A204.1 (cell line): ENCODE data around the gene PLEKHJ1.
"Not testable (repeated sequence)": the region's sequence is repeated elsewhere in the genome, so short reads cannot be mapped to it uniquely, and the experiment has no call there.

Experiments
- FAIRE-seq: peaks from 2 replicates; lab custom pipeline; 2012; peaks lifted over from hg19 to GRCh38; lab: Jason Lieb, UNC

The PLEKHJ1 gene

DNA sequence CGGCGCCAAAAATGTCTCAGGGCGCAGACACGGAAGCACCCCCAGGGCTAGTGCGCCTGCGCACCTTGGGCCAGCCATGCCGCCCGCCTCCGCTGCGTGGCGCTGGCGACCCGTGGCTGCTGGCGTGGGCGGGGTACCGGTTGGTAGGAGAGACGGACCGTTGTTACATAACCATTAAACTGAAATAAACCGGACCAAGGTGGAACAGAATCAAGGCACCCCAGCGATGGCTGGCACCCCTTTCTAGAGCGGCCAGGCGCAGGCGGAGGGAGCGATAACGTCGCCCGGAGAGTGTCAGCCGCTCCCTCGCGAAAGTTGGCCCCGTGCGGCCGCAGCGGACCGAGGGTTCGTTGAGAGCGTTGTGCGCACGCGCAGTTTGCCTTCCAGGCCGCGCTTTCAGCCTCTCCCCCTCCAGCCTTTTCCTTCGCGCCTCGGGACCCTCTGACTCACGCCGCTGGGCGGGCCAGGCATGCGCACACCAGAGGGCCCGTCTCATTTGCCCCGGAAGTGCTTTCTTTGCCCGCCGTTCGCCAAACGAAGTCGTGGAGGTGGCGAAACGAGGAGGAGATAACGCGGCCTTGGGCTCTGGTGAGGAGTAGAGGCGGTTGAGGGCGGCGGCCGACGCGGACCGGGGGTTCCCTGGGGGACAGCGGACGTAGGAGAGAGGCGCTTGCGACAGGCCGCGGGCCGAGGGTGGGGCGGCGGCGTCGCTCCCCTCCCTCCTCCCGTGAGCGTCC lies at the start of gene PLEKHJ1, which contains the start of gene SF3A2:
TSS of gene PLEKHJ1 (minus strand) at position 16 of the 737 bp plus-strand sequence. CDS start 81 bp downstream, outside the sequence.
TSS of gene SF3A2 (plus strand) at position 511 of the 737 bp plus-strand sequence. CDS start 6,595 bp downstream, outside the sequence.
- FAIRE-seq: peak; percentile 89

DNA sequence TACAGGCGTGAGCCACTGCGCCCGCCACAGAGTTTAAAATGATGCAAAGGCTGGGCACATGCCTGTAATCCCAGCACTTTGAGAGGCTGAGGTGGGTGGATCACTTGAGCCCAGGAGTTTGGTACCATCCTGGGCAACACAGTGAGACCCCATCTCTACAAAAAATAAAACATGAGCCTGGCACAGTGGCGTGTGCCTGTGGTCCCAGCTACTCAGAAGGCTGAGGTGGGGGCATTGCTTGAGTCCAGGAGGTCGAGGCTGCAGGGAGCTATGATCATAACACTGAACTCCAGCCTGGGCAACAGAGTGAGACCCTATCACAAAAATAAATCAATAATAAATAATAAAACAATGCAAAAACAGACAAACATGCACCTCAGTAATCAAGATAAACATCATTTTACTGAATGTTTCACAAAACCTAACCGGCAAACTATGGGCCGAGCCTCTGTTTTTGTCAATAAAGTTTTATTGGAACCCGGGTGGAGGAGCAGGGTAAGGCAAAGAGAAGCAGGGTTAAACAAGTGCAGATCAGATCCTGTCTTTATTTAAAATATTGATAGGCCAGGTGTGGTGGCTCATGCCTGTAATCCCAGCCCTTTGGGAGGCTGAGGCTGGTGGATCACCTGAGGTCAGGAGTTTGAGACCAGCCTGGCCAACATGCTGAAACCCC lies 47.8 kb upstream of the PLEKHJ1 start:
- no peak for FAIRE-seq

DNA sequence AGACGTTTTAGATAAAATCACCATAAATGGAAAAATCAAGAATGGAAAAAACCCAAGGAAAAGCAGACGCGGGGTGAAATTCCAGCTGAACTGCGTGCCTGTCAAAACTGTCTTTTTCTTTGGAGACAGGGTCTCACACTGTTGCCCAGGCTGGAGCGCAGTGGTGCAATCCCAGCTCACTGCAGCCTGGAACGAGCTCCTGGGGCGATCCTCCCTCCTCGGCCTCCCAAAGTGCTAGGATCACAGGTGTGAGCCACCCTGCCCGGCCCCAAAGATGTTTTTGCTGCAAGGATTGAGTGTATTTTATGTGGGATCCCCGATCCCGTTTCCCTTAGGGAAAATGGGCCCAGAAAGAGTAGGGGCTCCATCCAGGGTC lies 46.7 kb upstream of the PLEKHJ1 start:
- FAIRE-seq: no peak

DNA sequence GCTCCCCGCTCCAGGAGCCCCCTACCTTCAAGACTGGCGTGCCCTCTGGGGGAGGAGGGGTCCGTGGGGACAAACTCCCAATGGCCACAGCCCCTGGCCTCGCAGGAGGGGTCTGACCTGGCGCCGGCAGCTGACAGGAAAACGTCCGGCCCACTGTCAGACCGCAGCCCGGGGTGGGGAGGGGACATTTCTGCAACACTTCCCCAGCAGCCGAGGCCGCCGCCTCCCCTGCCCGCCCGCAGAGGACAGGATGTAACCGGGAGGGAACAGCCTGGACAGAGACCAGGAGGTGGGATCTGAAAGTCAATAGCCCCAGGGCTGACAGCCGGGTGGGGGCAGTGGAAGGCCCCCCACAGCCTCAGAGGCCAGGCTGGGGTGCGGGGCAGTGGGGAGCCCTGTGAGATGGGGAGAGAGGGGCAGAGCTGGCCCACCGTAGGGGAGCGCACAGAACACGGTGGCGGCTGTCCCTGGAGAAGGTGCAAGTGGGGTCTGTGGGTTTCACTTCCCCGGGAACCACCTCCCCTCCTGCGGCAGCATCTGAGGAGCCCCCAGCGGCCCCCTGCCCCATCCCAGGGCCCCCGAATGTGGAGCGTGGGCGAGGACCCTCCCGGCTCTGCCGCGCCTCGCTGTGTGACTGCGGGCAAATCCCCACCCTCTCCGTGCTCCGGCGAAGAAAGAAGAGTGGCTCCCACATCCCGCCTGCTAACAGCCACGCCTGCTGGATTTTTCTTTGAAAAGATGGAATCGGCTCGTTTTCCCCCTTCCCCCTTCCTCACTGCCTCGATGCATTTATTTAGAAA lies 46.1 kb upstream of the PLEKHJ1 start, which contains the start of gene PEAK3:
TSS of gene PEAK3 (minus strand) at position 114 of the 800 bp plus-strand sequence. CDS start 1,244 bp downstream, outside the sequence.
- FAIRE-seq: no peak

GRCh38 chr19:2281265-2282061 lies 45.3 kb upstream of the PLEKHJ1 start:
- not testable (repeated sequence) for FAIRE-seq

- no peak for FAIRE-seq
These were observed 44.6 kb upstream of the PLEKHJ1 start for GRCh38 chr19:2280633-2281264.

DNA sequence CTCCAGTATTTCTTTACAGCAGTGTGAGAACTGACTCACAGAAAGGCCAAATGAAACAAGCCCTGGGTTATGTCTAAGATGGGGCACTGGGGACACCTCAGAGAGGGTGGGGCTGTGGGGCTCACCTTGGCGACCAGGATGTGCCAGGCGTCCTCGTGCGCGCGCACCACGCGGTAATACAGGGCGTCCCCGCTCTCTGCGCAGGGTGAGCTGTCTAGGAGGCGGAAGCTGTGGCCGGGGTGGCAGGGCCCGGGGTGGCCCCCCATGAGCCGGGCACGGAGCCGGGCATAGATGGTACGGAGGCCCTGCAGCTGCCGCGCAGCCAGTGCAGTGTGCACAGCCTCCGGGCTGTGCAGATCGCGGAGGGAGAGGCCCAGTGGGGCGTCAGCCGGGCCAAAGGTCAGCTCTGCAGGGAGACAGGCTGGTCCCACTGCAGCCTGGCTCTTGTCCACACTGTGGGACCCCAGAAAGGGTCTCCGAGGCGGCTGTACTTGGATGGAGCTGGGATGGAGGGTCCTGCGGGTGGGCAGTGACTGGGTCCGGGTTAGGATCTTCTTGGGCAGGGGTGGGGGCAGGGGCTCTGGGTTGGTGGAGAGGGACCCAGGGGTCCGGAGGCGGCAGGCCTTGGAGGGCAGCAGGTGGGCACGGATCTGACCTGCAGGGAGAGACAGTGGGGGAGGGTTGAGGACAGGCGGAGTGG lies 42.5 kb upstream of the PLEKHJ1 start:
- FAIRE-seq: no peak

GRCh38 chr19:2277138-2277537 lies 41.0 kb upstream of the PLEKHJ1 start:
- no peak for FAIRE-seq

DNA sequence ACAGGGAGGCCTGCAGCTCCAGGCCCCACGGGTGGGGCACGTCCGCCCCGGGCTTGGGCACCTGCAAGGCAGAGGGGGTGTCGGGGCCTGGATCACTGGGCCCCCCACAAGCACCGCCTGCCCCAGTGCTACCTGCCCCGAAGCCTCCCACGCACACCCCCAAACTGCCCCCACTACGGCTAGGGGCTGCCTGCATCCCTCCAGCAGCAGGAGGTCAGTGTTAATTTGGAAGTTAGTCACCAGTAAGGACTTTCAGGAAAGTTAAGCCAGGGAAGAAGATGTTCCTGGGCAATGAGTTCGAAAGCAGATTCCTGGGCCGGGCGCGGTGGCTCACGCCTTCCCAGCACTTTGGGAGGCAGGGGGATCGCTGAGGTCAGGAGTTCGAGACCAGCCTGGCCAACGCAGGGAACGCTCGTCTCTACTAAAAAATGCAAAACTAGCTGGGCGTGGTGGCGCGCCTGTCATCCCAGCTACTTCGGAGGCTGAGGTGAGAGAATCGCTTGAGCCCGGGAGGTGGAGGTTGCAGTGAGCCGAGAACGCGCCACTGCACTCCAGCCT lies 40.4 kb upstream of the PLEKHJ1 start:
- FAIRE-seq: no peak

DNA sequence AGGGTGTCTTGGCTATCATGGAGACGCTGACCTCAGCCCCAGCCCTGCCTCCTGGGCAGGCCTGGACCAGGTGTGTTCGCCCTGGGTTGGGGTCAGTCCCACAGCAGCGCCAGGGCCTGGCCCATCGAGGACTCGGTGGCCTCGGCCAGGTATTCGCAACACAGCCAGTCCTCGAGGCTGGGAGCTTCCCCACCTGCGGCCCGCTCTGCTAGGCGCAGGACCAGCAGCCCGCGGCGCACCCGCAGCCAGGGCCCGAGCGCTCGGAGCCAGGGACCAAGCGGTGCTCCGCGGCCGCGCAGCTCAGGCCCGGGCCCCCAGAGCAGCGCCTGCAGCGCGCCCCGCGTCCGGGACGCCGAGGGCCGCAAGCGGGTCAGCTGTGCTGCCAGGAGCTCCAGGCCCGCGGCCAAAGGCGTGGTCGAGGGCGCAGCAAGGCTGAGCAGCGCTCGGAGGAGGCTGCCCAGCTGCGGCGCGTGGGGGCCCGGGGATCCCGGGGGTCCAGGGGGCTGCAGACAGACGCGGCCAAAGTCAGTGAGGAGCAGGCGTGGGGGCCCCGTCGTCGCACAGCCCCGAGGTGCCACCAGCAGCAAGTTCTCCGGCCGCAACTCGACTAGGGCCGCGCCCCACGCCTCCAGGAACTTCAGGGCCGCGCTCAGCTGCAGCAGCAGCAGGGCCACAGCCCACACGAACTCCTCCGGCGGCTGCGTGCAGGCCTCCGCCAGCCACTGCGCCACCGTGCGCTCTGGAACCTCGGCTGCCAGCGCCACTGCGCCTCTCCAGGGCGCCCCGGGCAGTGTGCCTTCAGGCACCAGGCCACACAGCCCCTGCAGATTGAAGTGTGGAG lies 39.7 kb upstream of the PLEKHJ1 start:
- no peak for FAIRE-seq

- no peak for FAIRE-seq
These were observed 38.9 kb upstream of the PLEKHJ1 start for GRCh38 chr19:2274931-2275535.

DNA sequence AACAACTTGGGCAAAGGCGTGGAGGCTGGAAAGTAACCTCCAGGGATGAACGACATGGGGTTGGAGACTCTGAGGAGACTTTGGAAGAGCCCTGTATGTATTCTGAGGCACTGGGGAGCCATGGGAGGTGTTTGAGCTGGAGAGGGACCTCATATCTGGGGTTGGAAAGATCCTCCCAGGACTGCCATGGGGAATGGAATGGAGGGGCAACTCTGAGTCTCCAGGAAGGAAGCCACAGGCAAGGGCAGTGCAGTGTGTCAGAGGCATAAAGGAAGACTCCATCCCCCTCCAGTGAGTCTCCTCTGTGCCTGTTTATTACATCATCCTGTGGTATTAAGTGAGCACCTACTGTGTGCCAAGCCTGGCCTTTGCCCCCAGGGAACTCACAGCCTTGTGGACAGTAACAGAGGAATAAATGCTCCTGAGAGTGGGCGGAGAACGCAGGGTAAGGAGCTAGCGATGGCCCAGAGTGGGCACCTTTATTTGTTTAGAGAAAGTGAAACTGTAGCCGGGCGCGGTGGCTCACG lies 38.1 kb upstream of the PLEKHJ1 start:
- no peak for FAIRE-seq

GRCh38 chr19:2273356-2274184 lies 37.4 kb upstream of the PLEKHJ1 start:
- FAIRE-seq: no peak

DNA sequence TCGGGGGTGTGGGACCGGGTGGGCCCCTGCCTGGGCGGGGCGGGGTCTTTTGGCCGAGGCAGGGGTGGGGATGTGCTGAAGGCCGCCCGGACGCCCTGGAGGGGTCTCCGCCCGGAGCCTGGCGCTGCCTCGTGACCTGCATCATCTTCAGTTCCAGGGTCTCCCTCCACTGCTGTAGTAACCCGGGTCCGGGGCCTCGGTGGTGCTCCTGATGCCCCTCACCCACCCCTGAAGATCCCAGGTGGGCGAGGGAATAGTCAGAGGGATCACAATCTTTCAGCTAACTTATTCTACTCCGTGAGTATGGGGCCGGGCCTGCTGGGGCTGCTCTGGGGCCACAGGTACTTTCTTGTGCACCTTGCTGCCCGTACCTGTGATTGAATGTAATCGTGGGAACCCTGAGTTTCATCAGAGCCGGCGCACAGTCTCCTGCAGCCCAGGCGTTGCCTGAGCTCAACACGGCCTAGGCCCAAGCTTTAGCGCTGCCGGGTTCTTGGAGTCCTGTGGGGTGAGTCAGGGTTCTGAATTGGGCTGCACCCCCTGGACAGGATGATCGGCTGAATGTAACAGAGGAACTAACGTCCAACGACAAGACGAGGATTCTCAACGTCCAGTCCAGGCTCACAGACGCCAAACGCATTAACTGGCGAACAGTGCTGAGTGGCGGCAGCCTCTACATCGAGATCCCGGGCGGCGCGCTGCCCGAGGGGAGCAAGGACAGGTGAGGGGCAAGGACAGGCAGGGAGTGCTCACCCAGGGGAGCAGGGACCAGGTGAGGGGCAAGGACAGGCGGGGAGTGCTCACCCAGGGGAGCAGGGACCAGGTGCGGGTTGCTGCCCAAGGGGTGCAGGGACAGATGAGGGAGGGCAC lies 35.3 kb upstream of the PLEKHJ1 start:
- FAIRE-seq: no peak

DNA sequence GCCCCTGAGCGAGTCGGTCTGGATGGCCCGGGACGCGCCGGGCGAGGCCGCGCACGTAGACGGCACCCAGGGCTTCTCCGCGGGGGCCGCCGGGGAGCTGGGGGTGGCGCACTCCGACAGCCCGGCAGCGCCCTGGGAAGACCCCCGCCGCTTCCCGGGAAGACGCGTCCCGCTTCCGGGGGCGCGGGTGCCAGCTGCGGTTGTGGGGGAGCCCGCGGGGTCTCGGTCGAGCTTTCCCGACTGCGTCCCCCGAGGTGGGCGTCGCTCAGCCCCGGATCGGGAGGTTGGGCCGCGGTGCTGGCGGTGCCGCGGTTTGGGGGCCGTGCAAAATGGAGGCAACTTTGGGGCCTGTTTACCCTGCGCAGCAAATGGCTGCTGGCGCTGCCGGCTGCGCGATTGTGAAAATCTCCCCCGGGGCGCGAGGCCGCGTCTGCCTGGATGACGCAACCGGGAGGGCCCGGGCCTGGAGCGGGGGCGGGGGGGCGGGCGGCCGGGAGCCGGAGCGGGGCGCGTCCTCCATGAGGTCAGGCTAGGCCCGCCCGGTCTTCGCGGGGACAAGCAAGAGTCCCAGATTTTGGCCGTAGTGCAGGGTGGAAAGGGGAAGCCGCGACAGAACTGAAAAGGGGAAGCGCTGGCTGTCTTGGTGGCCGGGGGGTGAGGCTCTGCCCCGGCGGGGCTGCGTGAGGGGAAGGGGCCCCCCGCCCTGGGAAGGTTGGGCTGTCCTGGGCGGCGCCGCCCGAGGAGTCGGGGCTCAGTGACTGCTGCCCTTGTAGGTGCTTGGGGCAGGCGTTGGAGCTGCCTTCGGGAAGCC lies 34.5 kb upstream of the PLEKHJ1 start:
- FAIRE-seq: no peak

- FAIRE-seq: no peak
These were observed 34.0 kb upstream of the PLEKHJ1 start for GRCh38 chr19:2270157-2270422.
